Measurements from ENCODE around the gene CD44. TPM values are rescaled to one million over a fixed set of nuclear protein-coding genes. Genes with fewer than 3 reads are reported as not detected.

The CD44 gene
- total RNA-seq, 1 donor from 2014 or later, result 133 TPM

DNA sequence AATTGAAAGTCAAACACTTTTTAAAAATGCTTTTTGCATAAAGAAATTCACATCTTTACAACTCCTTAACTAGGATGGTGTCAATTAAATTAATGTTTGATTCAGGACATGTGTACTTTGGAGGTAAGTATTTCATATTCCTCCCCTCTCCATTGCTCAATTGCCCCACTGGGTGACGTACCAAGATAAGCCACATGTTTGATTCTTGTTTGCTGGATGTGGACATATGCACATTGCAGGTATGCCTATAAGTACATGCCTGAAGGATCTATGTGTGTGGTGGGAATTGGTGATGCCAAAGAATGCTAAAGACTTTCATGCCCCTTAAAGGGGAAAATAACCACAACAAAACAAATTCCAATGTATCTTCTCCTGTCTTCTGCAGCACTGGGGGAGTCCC is 5.8 kb downstream of the CD44 start:
- H3K4me1 ChIP-seq (ENCODE audit: control insufficient read depth in 3 of 3, insufficient read depth in 3 of 3, low read length in 3 of 3), result peaks cover 11 to 48% (median 26%) of the 10 kb centered on the region in 3 donors

DNA sequence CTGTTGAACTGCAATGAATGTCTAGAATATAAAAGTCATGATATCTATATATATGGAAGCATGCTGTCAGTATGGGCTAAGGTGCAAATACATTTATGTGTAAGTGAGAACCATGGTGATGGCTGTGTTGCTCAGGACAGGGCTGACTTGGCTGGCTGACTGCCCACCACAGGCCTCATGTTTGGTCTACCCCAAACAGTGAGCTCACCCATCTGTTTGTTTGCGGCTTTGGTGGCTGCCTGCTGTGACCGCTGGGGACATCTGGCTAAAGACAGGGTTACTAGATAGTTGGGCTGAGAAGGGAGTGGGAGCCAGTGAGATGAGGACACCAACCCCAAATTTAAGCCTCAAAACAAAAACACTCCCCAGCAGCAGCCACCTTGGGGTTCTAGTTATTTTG is 6.3 kb downstream of the CD44 start:
- H3K36me3 ChIP-seq (ENCODE audit: control insufficient read depth in 3 of 3, insufficient read depth in 3 of 3, low read length in 3 of 3), result no peaks in the 10 kb centered on the region
- H3K4me3 ChIP-seq (ENCODE audit: low read length in 3 of 3), result peak overlapping the region in 1 of 3 donors; percentile 15
- no peaks in the 10 kb centered on the region for H3K27me3 ChIP-seq (ENCODE audit: control insufficient read depth in 3 of 3, insufficient read depth in 3 of 3, low read length in 3 of 3)
- no peak overlapping the region for H3K27ac ChIP-seq (ENCODE audit: low read depth, low read length)
- H3K4me1 ChIP-seq (ENCODE audit: control insufficient read depth in 3 of 3, insufficient read depth in 3 of 3, low read length in 3 of 3), result peaks cover 7 to 44% (median 22%) of the 10 kb centered on the region in 3 donors
- no peak overlapping the region for H3K9ac ChIP-seq (ENCODE audit: low read depth in 1 of 3, low read length in 3 of 3)
- H3K9me3 ChIP-seq (ENCODE audit: control insufficient read depth in 3 of 3, low read length in 3 of 3), result no peaks in the 10 kb centered on the region

More for the DNA sequence above, 5.8 kb downstream of the CD44 start:
- Histone ChIP-seq H3K9me3 (ENCODE audit: control insufficient read depth in 3 of 3, low read length in 3 of 3) (no peaks in the 10 kb centered on the region), H3K27ac (ENCODE audit: low read depth, low read length) (no peak overlapping the region), H3K36me3 (ENCODE audit: control insufficient read depth in 3 of 3, insufficient read depth in 3 of 3, low read length in 3 of 3) (no peaks in the 10 kb centered on the region), H3K27me3 (ENCODE audit: control insufficient read depth in 3 of 3, insufficient read depth in 3 of 3, low read length in 3 of 3) (peaks cover 0 to 2% (median 0%) of the 10 kb centered on the region in 3 donors), H3K4me3 (ENCODE audit: low read length in 3 of 3) (peak overlapping the region in 1 of 3 donors; percentile 15), H3K9ac (ENCODE audit: low read depth in 1 of 3, low read length in 3 of 3) (no peak overlapping the region)

DNA sequence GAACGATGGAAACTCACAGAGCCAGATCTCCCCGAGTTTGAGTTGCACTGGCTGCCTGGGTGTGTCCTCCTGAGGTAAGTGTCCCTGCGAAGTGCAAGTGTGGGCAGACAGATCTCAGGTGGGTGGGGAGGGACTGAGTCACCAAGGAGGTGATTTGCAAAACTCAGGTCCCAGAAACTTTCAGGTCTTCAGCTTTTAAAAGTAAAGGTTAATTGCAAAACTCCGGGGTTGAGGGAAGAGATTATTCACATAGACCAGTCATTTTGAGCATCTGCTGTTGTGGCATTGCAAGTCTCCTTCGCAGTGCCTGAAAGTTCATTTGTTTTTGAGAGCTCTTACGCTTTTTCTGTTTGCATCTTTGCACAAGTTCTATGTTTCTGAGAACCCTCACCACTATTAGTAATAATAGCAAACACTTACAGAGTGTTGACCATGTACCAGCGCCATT is 7.1 kb downstream of the CD44 start:
- H3K27me3 ChIP-seq (ENCODE audit: control insufficient read depth in 3 of 3, insufficient read depth in 3 of 3, low read length in 3 of 3), result no peaks in the 10 kb centered on the region
- no peak overlapping the region for H3K4me3 ChIP-seq (ENCODE audit: low read length in 3 of 3)
- H3K9ac ChIP-seq (ENCODE audit: low read depth in 1 of 3, low read length in 3 of 3), result no peak overlapping the region
- H3K36me3 ChIP-seq (ENCODE audit: control insufficient read depth in 3 of 3, insufficient read depth in 3 of 3, low read length in 3 of 3), result no peaks in the 10 kb centered on the region
- H3K9me3 ChIP-seq (ENCODE audit: control insufficient read depth in 3 of 3, low read length in 3 of 3), result no peaks in the 10 kb centered on the region
- H3K4me1 ChIP-seq (ENCODE audit: control insufficient read depth in 3 of 3, insufficient read depth in 3 of 3, low read length in 3 of 3), result peaks cover 7 to 35% (median 26%) of the 10 kb centered on the region in 3 donors
- H3K27ac ChIP-seq (ENCODE audit: low read depth, low read length), result no peak overlapping the region

DNA sequence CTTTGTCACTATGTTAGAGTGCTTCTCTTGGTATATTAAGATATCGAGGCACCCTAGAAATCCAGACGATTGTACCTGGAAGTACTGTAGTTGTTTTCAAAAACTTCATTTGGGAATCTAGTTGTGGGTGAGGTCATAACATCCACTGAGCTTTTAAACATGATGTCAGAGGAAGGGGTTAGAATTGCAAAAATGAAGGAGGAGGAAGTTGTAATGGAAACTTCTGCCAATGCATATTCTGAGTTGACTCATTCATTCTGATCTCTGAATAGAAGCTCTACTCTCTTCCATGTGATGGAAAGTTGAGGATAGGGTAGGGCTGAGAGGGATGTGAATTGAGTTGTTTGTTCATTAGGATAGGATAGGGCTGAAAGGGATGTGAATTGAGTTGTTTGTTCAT is 7.7 kb downstream of the CD44 start:
- Histone ChIP-seq H3K27me3 (ENCODE audit: control insufficient read depth in 3 of 3, insufficient read depth in 3 of 3, low read length in 3 of 3) (no peaks in the 10 kb centered on the region), H3K36me3 (ENCODE audit: control insufficient read depth in 3 of 3, insufficient read depth in 3 of 3, low read length in 3 of 3) (no peaks in the 10 kb centered on the region), H3K27ac (ENCODE audit: low read depth, low read length) (no peak overlapping the region), H3K9me3 (ENCODE audit: control insufficient read depth in 3 of 3, low read length in 3 of 3) (no peaks in the 10 kb centered on the region), H3K9ac (ENCODE audit: low read depth in 1 of 3, low read length in 3 of 3) (no peak overlapping the region), H3K4me1 (ENCODE audit: control insufficient read depth in 3 of 3, insufficient read depth in 3 of 3, low read length in 3 of 3) (peaks cover 7 to 34% (median 30%) of the 10 kb centered on the region in 3 donors), H3K4me3 (ENCODE audit: low read length in 3 of 3) (no peak overlapping the region)

DNA sequence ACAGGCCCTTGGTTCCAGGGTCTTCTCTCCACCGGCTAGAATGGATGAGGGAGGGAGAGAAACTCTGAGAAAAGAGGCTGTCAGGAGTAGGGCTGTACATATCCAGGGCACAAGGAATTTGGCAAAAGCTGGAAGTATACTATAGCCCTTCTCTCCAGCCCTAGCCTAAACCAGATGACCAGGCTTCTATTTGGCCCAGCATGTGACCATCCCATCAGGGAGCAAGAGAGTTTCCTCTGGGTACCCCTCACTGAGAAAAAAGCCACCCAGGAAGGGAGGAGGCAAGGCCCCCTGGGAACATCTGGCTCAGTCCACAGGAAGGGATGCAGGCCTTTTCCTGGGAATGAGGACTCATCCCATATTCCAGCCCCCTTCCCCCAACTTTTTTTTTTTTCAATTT is 8.3 kb downstream of the CD44 start:
- Histone ChIP-seq H3K4me3 (ENCODE audit: low read length in 3 of 3) (no peak overlapping the region), H3K27ac (ENCODE audit: low read depth, low read length) (no peak overlapping the region), H3K4me1 (ENCODE audit: control insufficient read depth in 3 of 3, insufficient read depth in 3 of 3, low read length in 3 of 3) (peaks cover 7 to 36% (median 29%) of the 10 kb centered on the region in 3 donors), H3K9ac (ENCODE audit: low read depth in 1 of 3, low read length in 3 of 3) (no peak overlapping the region), H3K9me3 (ENCODE audit: control insufficient read depth in 3 of 3, low read length in 3 of 3) (no peaks in the 10 kb centered on the region), H3K36me3 (ENCODE audit: control insufficient read depth in 3 of 3, insufficient read depth in 3 of 3, low read length in 3 of 3) (no peaks in the 10 kb centered on the region), H3K27me3 (ENCODE audit: control insufficient read depth in 3 of 3, insufficient read depth in 3 of 3, low read length in 3 of 3) (no peaks in the 10 kb centered on the region)

DNA sequence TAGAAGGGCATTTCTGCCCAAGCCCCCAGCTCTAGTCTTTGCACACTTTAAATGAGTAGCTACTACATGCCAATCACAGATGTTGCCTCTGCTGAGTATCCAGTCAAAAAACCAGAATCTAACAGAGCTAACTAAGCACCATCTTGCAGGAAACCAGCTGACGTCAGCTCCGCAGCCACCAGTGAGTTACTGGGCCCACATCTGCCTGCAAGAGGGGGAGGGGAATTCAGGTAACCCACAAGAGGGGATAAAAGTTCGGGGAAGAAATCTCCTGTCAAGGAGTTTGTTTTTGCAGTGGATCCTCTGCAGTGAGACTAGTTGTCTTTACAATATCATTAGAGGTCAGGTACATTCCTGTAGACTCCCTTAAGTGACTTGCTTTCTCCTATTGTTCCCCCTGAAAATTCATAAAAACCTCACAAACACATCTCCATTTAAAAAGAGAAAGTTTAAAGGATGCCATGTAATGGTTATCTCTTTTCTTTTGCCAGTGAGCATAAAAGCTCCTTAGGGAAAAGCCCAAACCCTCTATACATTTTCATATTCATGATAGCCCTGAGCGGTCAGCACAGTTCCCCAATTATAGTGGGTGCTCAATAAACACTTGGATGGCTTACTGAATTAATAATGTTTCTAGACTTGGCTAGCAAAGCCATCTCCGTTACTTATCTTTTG is 9.3 kb downstream of the CD44 start:
- Histone ChIP-seq H3K4me3 (ENCODE audit: low read length in 3 of 3) (no peak overlapping the region), H3K9ac (ENCODE audit: low read depth in 1 of 3, low read length in 3 of 3) (no peak overlapping the region), H3K9me3 (ENCODE audit: control insufficient read depth in 3 of 3, low read length in 3 of 3) (no peaks in the 10 kb centered on the region), H3K36me3 (ENCODE audit: control insufficient read depth in 3 of 3, insufficient read depth in 3 of 3, low read length in 3 of 3) (no peaks in the 10 kb centered on the region), H3K27ac (ENCODE audit: low read depth, low read length) (no peak overlapping the region), H3K27me3 (ENCODE audit: control insufficient read depth in 3 of 3, insufficient read depth in 3 of 3, low read length in 3 of 3) (no peaks in the 10 kb centered on the region), H3K4me1 (ENCODE audit: control insufficient read depth in 3 of 3, insufficient read depth in 3 of 3, low read length in 3 of 3) (peaks cover 7 to 30% (median 22%) of the 10 kb centered on the region in 3 donors)

DNA sequence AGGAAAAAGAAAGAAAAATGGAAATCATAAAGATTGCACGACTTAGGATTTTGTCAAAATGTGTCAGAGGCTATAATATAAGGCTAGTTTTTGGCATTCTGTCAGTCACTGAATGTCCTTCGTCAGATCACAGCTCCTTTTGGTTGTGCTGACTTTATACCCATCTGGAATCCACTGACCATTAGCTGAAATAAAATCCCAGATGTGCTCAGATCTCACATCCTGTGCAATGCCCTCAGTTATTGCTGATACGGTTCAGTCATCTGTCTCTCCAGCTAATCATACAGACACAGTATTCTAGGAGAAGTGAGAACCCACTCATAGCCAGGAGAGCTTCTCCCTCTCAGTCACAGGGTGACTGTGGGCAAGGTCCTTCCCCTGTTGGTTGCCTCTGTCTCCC is 11.5 kb downstream of the CD44 start:
- peaks cover 0 to 19% (median 15%) of the 10 kb centered on the region in 3 donors for H3K4me1 ChIP-seq (ENCODE audit: control insufficient read depth in 3 of 3, insufficient read depth in 3 of 3, low read length in 3 of 3)
- no peaks in the 10 kb centered on the region for H3K36me3 ChIP-seq (ENCODE audit: control insufficient read depth in 3 of 3, insufficient read depth in 3 of 3, low read length in 3 of 3)
- no peak overlapping the region for H3K27ac ChIP-seq (ENCODE audit: low read depth, low read length)
- no peaks in the 10 kb centered on the region for H3K9me3 ChIP-seq (ENCODE audit: control insufficient read depth in 3 of 3, low read length in 3 of 3)
- no peaks in the 10 kb centered on the region for H3K27me3 ChIP-seq (ENCODE audit: control insufficient read depth in 3 of 3, insufficient read depth in 3 of 3, low read length in 3 of 3)
- no peak overlapping the region for H3K9ac ChIP-seq (ENCODE audit: low read depth in 1 of 3, low read length in 3 of 3)
- H3K4me3 ChIP-seq (ENCODE audit: low read length in 3 of 3), result no peak overlapping the region

DNA sequence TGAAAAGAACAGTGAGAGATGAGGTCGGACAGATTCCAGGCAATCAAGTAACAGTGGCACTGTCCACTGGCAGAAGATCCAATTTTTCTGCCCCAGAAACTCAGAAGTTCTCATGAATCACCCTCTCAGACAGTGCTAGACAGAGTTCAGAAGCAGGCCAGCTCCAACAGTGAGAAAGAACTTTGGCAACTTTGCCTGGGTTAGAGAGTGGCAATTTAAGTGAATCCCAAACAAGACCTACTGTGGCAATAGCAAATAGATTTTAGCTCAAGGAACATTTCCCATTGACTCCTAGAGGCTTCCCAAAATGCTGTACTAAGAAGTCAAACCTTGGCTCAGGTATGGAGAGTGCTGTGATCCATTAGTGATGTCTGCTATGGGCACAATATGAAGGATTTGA is 12.3 kb downstream of the CD44 start:
- no peak overlapping the region for H3K4me3 ChIP-seq (ENCODE audit: low read length in 3 of 3)
- H3K27me3 ChIP-seq (ENCODE audit: control insufficient read depth in 3 of 3, insufficient read depth in 3 of 3, low read length in 3 of 3), result no peaks in the 10 kb centered on the region
- no peaks in the 10 kb centered on the region for H3K9me3 ChIP-seq (ENCODE audit: control insufficient read depth in 3 of 3, low read length in 3 of 3)
- H3K27ac ChIP-seq (ENCODE audit: low read depth, low read length), result no peak overlapping the region
- H3K9ac ChIP-seq (ENCODE audit: low read depth in 1 of 3, low read length in 3 of 3), result no peak overlapping the region
- H3K36me3 ChIP-seq (ENCODE audit: control insufficient read depth in 3 of 3, insufficient read depth in 3 of 3, low read length in 3 of 3), result no peaks in the 10 kb centered on the region
- H3K4me1 ChIP-seq (ENCODE audit: control insufficient read depth in 3 of 3, insufficient read depth in 3 of 3, low read length in 3 of 3), result peaks cover 0 to 19% (median 12%) of the 10 kb centered on the region in 3 donors

DNA sequence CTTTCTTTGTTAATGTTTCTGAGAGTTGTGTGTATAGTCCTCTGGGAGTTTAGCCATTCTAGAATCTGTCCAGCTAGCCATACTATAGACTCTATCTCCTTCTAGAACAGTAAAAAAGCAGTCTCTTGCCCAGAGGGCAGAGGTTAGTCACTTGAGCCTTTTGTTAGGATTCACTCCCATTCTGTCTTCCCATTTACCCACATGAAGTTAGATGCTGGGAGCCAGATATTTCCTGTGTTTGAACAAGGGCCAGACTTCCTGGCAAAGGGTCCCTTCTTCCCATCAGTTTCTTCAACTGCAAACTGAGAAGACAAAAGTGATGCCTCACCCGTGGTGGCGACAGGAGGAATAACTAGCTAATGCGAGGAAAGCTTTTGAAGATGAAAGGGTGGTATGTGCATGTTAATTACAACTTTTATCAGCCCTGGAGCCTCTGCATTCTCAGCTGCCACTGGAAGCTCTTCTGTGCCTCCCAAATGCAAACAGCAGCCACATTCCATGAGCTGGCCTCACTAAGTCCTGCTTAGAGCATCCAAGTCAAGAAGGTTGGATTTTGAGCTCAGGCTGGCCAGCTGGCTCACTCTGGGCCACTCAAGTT is 12.8 kb downstream of the CD44 start:
- Histone ChIP-seq H3K9me3 (ENCODE audit: control insufficient read depth in 3 of 3, low read length in 3 of 3) (no peaks in the 10 kb centered on the region), H3K4me3 (ENCODE audit: low read length in 3 of 3) (no peak overlapping the region), H3K27me3 (ENCODE audit: control insufficient read depth in 3 of 3, insufficient read depth in 3 of 3, low read length in 3 of 3) (no peaks in the 10 kb centered on the region), H3K27ac (ENCODE audit: low read depth, low read length) (peak overlapping the region; percentile 16), H3K36me3 (ENCODE audit: control insufficient read depth in 3 of 3, insufficient read depth in 3 of 3, low read length in 3 of 3) (no peaks in the 10 kb centered on the region), H3K9ac (ENCODE audit: low read depth in 1 of 3, low read length in 3 of 3) (no peak overlapping the region), H3K4me1 (ENCODE audit: control insufficient read depth in 3 of 3, insufficient read depth in 3 of 3, low read length in 3 of 3) (peaks cover 0 to 15% (median 14%) of the 10 kb centered on the region in 3 donors)

DNA sequence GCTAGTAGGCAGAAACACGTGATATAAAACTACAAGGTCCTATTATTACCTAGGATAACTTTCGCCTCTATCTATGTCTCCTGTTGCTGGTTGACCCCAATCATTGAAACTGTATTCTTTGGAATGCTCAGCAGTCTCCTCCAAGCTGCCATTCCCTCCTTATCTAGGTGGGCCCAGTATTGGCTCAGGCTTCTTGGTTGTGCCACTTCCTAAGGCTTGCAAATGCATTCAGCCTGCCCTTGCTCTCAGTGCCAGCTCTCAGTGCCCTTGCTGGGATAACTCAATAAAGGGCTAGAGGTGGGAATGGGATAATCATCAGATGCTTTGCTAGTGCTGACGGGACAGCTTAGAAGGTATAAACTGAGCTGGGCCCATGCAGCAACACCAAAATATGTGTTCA is 13.6 kb downstream of the CD44 start:
- Histone ChIP-seq H3K36me3 (ENCODE audit: control insufficient read depth in 3 of 3, insufficient read depth in 3 of 3, low read length in 3 of 3) (no peaks in the 10 kb centered on the region), H3K27ac (ENCODE audit: low read depth, low read length) (no peak overlapping the region), H3K27me3 (ENCODE audit: control insufficient read depth in 3 of 3, insufficient read depth in 3 of 3, low read length in 3 of 3) (no peaks in the 10 kb centered on the region), H3K4me1 (ENCODE audit: control insufficient read depth in 3 of 3, insufficient read depth in 3 of 3, low read length in 3 of 3) (peaks cover 2 to 13% (median 12%) of the 10 kb centered on the region in 3 donors), H3K9me3 (ENCODE audit: control insufficient read depth in 3 of 3, low read length in 3 of 3) (no peaks in the 10 kb centered on the region), H3K9ac (ENCODE audit: low read depth in 1 of 3, low read length in 3 of 3) (no peak overlapping the region), H3K4me3 (ENCODE audit: low read length in 3 of 3) (no peak overlapping the region)
